Metanephros (tissue), 2 donors: ENCODE data around the gene LGR4. TPM values are rescaled to one million over a fixed set of nuclear protein-coding genes. Genes with fewer than 3 reads are reported as not detected.

Source experiments
- small RNA-seq: library from RNA; depleted of rRNA; stranded (forward); fragments of <200 nt; gene quantifications from one replicate; pipeline ENCODE3, GENCODE V24; 2014; ENCODE audit warnings: low replicate concordance
- total RNA-seq: library from RNA; depleted of rRNA; stranded (reverse); fragments of >200 nt; gene quantifications from one replicate; pipeline ENCODE4 v1.2.3, GENCODE V29; 2014

LGR4 gene
- total RNA-seq, result 157 TPM

GRCh38 chr11:27472398-27473016 lies at the start of gene LGR4:
Gene LGR4, minus strand, starts transcription at chr11:27472790. Its CDS starts 488 bp downstream, at chr11:27472302.

DNA sequence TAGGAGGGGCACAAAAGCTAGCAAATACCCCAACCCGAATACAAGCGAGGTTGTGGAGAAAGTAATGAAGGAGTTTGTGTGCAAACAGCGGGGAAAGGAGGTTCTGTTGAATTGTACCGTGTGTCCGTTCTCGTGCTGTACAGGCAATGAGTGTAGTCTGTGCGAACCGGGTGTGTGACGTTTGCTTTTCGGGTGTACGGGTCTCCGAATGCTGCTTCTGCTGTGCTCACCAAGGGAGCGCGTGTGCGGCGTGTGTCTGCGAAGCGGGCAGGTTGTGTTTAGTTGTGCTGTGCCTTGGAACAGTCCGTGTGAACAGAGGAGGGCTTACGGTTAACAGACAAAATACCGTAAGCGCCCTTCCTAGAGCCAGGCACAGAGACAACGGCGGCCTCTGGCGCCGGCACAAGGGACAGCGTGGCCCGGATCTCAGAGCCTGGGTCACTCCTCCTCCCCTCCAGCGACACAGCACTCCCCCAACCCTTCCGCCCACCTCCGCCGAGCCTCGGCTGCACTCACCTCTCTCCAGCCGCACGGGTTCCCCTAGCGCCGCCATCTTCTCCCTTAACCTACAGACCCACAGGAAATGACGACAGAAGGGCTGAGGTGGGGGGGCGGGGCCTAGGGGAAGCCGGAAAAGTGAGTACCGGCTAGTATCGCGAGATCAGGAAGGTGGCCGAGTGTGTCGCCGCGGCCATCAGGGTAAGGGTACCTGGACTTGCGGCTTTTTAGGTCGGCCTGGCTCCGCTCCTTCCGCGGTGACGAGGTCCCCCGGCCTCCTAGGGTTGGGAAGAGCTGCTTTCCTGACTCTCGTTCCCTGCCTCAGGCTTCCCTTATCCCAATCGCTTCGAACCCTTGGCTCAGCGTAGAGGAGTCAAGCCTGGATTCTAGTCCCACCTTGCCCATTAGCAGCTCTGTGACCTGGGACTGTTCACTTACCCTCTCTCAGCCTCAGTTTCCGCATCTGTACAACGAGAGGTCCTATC lies 33.9 kb upstream of the LGR4 start, which contains the start of gene LIN7C:
Gene LIN7C, minus strand, starts transcription at position 570 of the 983 bp plus-strand sequence. Its CDS starts 17 bp downstream, at position 553.

DNA sequence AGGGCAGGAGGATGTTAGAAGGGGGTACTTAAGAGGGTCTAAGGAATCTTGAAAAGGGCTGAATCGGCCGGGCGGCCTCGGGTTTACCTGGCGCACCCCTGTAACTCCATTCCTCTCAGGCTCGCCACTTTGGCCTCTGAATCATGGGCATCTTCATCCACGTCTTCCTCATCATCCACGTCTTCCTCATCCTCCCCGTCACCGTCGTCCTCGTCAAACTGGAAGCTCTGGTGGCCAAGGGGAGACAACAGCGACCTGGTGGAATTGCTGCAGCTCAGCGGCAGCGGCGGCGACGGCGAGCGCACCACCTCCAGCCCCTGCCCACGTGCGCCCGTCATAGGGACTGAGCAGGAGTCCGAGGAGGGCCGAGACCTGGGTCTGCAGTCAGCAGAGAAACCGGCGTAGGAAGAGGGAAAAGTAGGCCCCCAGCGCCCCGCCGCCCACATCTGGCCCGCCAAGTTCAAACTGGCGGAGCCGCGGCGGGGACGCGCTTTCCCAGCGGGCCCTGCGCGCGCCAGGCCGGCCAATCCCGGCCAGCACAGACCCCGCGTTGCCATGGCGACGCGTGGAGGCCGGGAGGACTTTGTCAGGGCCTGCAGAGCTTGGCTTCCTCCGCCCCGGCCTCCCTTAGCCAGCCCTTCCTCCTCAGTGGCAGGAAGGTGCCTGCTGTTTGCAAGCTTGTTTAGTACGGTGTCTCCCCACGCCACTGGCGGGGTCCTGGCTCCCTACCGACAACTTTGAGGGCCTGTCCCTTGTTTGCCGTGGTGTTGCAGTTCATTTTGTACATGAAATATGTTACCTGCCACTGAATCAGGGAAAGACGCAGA lies 109.6 kb downstream of the LGR4 start, which contains the start of gene CCDC34:
Gene CCDC34, minus strand, starts transcription at position 467 of the 827 bp plus-strand sequence. Its CDS starts 21 bp downstream, at position 446.

Small RNAs within 50 kb of the gene (small RNA-seq; reads per million reads assigned to genes)
- gene AC100771.1, result not detected
- gene MIR8087, result not detected
- gene RNA5SP339, result not detected

Other genes starting within 250 kb of the LGR4 start
- 5.9 TPM for gene CCDC34, start 109.6 kb downstream of the LGR4 start, total RNA-seq
- 44.4 TPM for gene LIN7C, start 34.0 kb upstream of the LGR4 start, total RNA-seq
- 1.3 TPM for gene BDNF, start 227.7 kb upstream of the LGR4 start, total RNA-seq